Frontal cortex (tissue), 4 donors: ENCODE results near the gene TUBB6. TPM values are rescaled to one million over a fixed set of nuclear protein-coding genes. Genes with fewer than 3 reads are reported as not detected.
A peak's percentile ranks its signal among the peaks of the same experiment; 100 is the strongest.

Source experiments
- DNase-seq, 2 donors: peaks; one replicate each; pipeline ENCODE4 v3.0.0; 2012; ENCODE audit warnings: low spot score in 2 of 2
- FAIRE-seq: peaks from 2 replicates; lab custom pipeline; 2012; peaks lifted over from hg19 to GRCh38; lab: Jason Lieb, UNC
- total RNA-seq: library from RNA; depleted of rRNA; stranded (reverse); fragments of >200 nt; gene quantifications from one replicate; pipeline ENCODE4 v1.2.3, GENCODE V29; 2014
- donor health status: control.
- donor health status: control.
- donor health status: control.

TUBB6 gene
- total RNA-seq: 33.0 TPM

GRCh38 chr18:12307701-12308385, at the start of gene TUBB6:
TUBB6 (plus strand) TSS chr18:12308241; CDS start chr18:12308293, 52 bp downstream.
- no peak for FAIRE-seq
- peak; percentile 61 to 77 for DNase-seq

GRCh38 chr18:12258719-12259705, 49.0 kb upstream of the TUBB6 start:
- FAIRE-seq (no peak), DNase-seq (no peak)

GRCh38 chr18:12262748-12263147, 45.3 kb upstream of the TUBB6 start:
- no peak for DNase-seq
- no peak for FAIRE-seq

GRCh38 chr18:12264864-12265263, 43.2 kb upstream of the TUBB6 start:
- no peak for FAIRE-seq

GRCh38 chr18:12271376-12272235, 36.4 kb upstream of the TUBB6 start:
- DNase-seq: peak; percentile 63 to 84
- no peak for FAIRE-seq

More at GRCh38 chr18:12264864-12265263, 43.2 kb upstream of the TUBB6 start:
- no peak for DNase-seq

GRCh38 chr18:12274793-12275192, 33.2 kb upstream of the TUBB6 start:
- FAIRE-seq (no peak), DNase-seq (no peak)

GRCh38 chr18:12276736-12277554, 31.1 kb upstream of the TUBB6 start:
- FAIRE-seq (no peak), DNase-seq (no peak)

GRCh38 chr18:12278215-12278671, 29.8 kb upstream of the TUBB6 start:
- FAIRE-seq: no peak
- DNase-seq: no peak

- DNase-seq (peak in 1 of 2 donors; percentile 73), FAIRE-seq (no peak)
Measured at GRCh38 chr18:12278741-12279682, 29.0 kb upstream of the TUBB6 start.

- DNase-seq (no peak), FAIRE-seq (no peak)
Measured at GRCh38 chr18:12279781-12280531, 28.1 kb upstream of the TUBB6 start.

- no peak for FAIRE-seq
- DNase-seq: no peak
Measured at GRCh38 chr18:12281861-12282260, 26.2 kb upstream of the TUBB6 start.

GRCh38 chr18:12282442-12283039, 25.5 kb upstream of the TUBB6 start:
- FAIRE-seq (no peak), DNase-seq (no peak)

GRCh38 chr18:12283256-12283655, 24.8 kb upstream of the TUBB6 start:
- DNase-seq (no peak), FAIRE-seq (no peak)

- FAIRE-seq: no peak
- DNase-seq: no peak
Measured at GRCh38 chr18:12283666-12284065, 24.4 kb upstream of the TUBB6 start.

GRCh38 chr18:12287131-12287681, 20.8 kb upstream of the TUBB6 start:
- no peak for FAIRE-seq
- no peak for DNase-seq

- DNase-seq: peak in 1 of 2 donors; percentile 64
- no peak for FAIRE-seq
Measured at GRCh38 chr18:12287684-12288402, 20.2 kb upstream of the TUBB6 start.
